Activated T-helper 2 cell treated with anti-CD3 and anti-CD28 coated beads, Interferon-gamma antibody, Interleukin-2, Interleukin-4, amounts not matched to agents 10 μg/mL and 5 μg/mL and 100 μg/mL, durations not matched to agents 14 hours and 24 hours and 36 hours (primary cell): Measurements from ENCODE around the gene MRPL41. TPM values are rescaled to one million over a fixed set of nuclear protein-coding genes. Genes with fewer than 3 reads are reported as not detected.
"Not testable (repeated sequence)": the region's sequence is repeated elsewhere in the genome, so short reads cannot be mapped to it uniquely, and the experiment has no call there.

ENCODE experiments used
- DNase-seq: peaks from one replicate; pipeline ENCODE4 v3.0.0; 2021; ENCODE audit warnings: low spot score
- H3K27ac Mint-ChIP-seq: one replicate; pipeline ENCODE4 v1.8.0; 2021; ENCODE audit warnings: mixed read lengths
- H3K27me3 Mint-ChIP-seq: one replicate; pipeline ENCODE4 v1.8.0; 2021; ENCODE audit warnings: low read depth, mixed read lengths
- H3K36me3 Mint-ChIP-seq: one replicate; pipeline ENCODE4 v1.8.0; 2021; ENCODE audit warnings: low read depth, mixed read lengths
- H3K4me1 Mint-ChIP-seq: one replicate; pipeline ENCODE4 v1.8.0; 2021; ENCODE audit warnings: low read depth, mixed read lengths
- H3K4me3 Mint-ChIP-seq: one replicate; pipeline ENCODE4 v1.8.0; 2021; ENCODE audit warnings: low read depth, mild to moderate bottlenecking, moderate library complexity, mixed read lengths
- H3K9me3 Mint-ChIP-seq: one replicate; pipeline ENCODE4 v1.8.0; 2021; ENCODE audit warnings: mixed read lengths
- intact Hi-C: fragments of 100-400 bp; cut with micrococcal nuclease; formaldehyde crosslinking; loops from one replicate; pipeline ENCODE4 v1.15.1; 2023
- total RNA-seq: library from RNA; stranded (reverse); gene quantifications from 2 replicates; pipeline ENCODE4 v1.2.3, GENCODE V29; 2022

Gene MRPL41
- total RNA-seq, 1 donor from 2014 or later: 43.2 TPM

- no peaks in the 10 kb centered on the region for H3K27me3 Mint-ChIP-seq
- no peaks in the 10 kb centered on the region for H3K9me3 Mint-ChIP-seq
- H3K4me3 Mint-ChIP-seq: no peak overlapping the region
- intact Hi-C loops: no loop called here
- no peak for DNase-seq
- peaks cover 54% of the 10 kb centered on the region for H3K36me3 Mint-ChIP-seq
- peaks cover 4% of the 10 kb centered on the region for H3K4me1 Mint-ChIP-seq
- no peak overlapping the region for H3K27ac Mint-ChIP-seq
These were observed 31.7 kb downstream of the MRPL41 start for GRCh38 chr9:137583347-137583746.

GRCh38 chr9:137583957-137584356, 32.3 kb downstream of the MRPL41 start:
- Mint-ChIP-seq H3K9me3 (no peaks in the 10 kb centered on the region), H3K36me3 (peaks cover 60% of the 10 kb centered on the region), H3K4me3 (no peak overlapping the region), H3K27me3 (no peaks in the 10 kb centered on the region), H3K4me1 (peaks cover 4% of the 10 kb centered on the region), H3K27ac (no peak overlapping the region)
- intact Hi-C loops: no loop called here
- DNase-seq: no peak

GRCh38 chr9:137586854-137587253, 35.2 kb downstream of the MRPL41 start:
- intact Hi-C loops: loop anchor here (5.0 kb wide), 1 partner anchor 50 kb away; no protein-coding TSS in a partner anchor
- no peak for DNase-seq
- Mint-ChIP-seq H3K27ac (no peak overlapping the region), H3K36me3 (peaks cover 60% of the 10 kb centered on the region), H3K4me1 (peaks cover 6% of the 10 kb centered on the region), H3K4me3 (no peak overlapping the region), H3K27me3 (no peaks in the 10 kb centered on the region), H3K9me3 (no peaks in the 10 kb centered on the region)

GRCh38 chr9:137588311-137588710, 36.6 kb downstream of the MRPL41 start:
- intact Hi-C loops: loop anchor here (5.0 kb wide), 1 partner anchor 51 kb away; no protein-coding TSS in a partner anchor
- H3K36me3 Mint-ChIP-seq: peaks cover 46% of the 10 kb centered on the region
- no peaks in the 10 kb centered on the region for H3K27me3 Mint-ChIP-seq
- H3K27ac Mint-ChIP-seq: no peak overlapping the region
- peak overlapping the region; percentile 75 for H3K4me3 Mint-ChIP-seq
- DNase-seq: no peak
- H3K4me1 Mint-ChIP-seq: peaks cover 6% of the 10 kb centered on the region
- H3K9me3 Mint-ChIP-seq: no peaks in the 10 kb centered on the region

- no peaks in the 10 kb centered on the region for H3K27me3 Mint-ChIP-seq
- no peak for DNase-seq
- H3K4me1 Mint-ChIP-seq: peaks cover 6% of the 10 kb centered on the region
- H3K4me3 Mint-ChIP-seq: peak overlapping the region; percentile 87
- no peak overlapping the region for H3K27ac Mint-ChIP-seq
- intact Hi-C loops: loop anchor here (5.0 kb wide), 1 partner anchor 52 kb away; no protein-coding TSS in a partner anchor
- no peaks in the 10 kb centered on the region for H3K9me3 Mint-ChIP-seq
- H3K36me3 Mint-ChIP-seq: peaks cover 42% of the 10 kb centered on the region
These were observed 37.2 kb downstream of the MRPL41 start for GRCh38 chr9:137588891-137589290.

GRCh38 chr9:137589441-137590122, 37.9 kb downstream of the MRPL41 start:
- H3K4me3 Mint-ChIP-seq: peak overlapping the region; percentile 87
- H3K27me3 Mint-ChIP-seq: no peaks in the 10 kb centered on the region

GRCh38 chr9:137590123-137590468, 38.4 kb downstream of the MRPL41 start:
- H3K27me3 Mint-ChIP-seq: no peaks in the 10 kb centered on the region
- H3K9me3 Mint-ChIP-seq: no peaks in the 10 kb centered on the region
- DNase-seq: no peak
- H3K4me1 Mint-ChIP-seq: peaks cover 6% of the 10 kb centered on the region
- peaks cover 36% of the 10 kb centered on the region for H3K36me3 Mint-ChIP-seq
- intact Hi-C loops: loop anchor here (1.0 kb wide), 1 partner anchor 15 kb away; the partner anchor contains the start of gene ARRDC1
- no peak overlapping the region for H3K27ac Mint-ChIP-seq
- no peak overlapping the region for H3K4me3 Mint-ChIP-seq

More at GRCh38 chr9:137589441-137590122, 37.9 kb downstream of the MRPL41 start:
- intact Hi-C loops: loop anchor here (1.0 to 5.0 kb wide), 2 partner anchors 16 to 52 kb away; partner anchors contain the start of gene ARRDC1
- Mint-ChIP-seq H3K9me3 (no peaks in the 10 kb centered on the region), H3K4me1 (peaks cover 6% of the 10 kb centered on the region), H3K36me3 (peaks cover 38% of the 10 kb centered on the region), H3K27ac (peak overlapping the region; percentile 71)
- no peak for DNase-seq

GRCh38 chr9:137590469-137591383, 39.0 kb downstream of the MRPL41 start, which contains the start of gene ZMYND19:
TSS of gene ZMYND19 (minus strand) at chr9:137590512. CDS start at chr9:137590263, 249 bp downstream.
- Mint-ChIP-seq H3K4me1 (peaks cover 6% of the 10 kb centered on the region), H3K27ac (peak within 1 kb of the TSS; percentile 95), H3K36me3 (peaks cover 36% of the 10 kb centered on the region), H3K27me3 (no peaks in the 10 kb centered on the region), H3K9me3 (no peaks in the 10 kb centered on the region), H3K4me3 (peak within 1 kb of the TSS; percentile 99)
- intact Hi-C loops: loop anchor here (1.0 kb wide), 1 partner anchor 15 kb away; the partner anchor contains the start of gene ARRDC1
- peak; percentile 87 for DNase-seq

GRCh38 chr9:137592767-137593166, 41.1 kb downstream of the MRPL41 start:
- H3K27ac Mint-ChIP-seq: no peak overlapping the region
- DNase-seq: no peak
- no peaks in the 10 kb centered on the region for H3K27me3 Mint-ChIP-seq
- H3K9me3 Mint-ChIP-seq: no peaks in the 10 kb centered on the region
- H3K36me3 Mint-ChIP-seq: peaks cover 16% of the 10 kb centered on the region
- peaks cover 4% of the 10 kb centered on the region for H3K4me1 Mint-ChIP-seq
- H3K4me3 Mint-ChIP-seq: peak overlapping the region; percentile 5
- intact Hi-C loops: no loop called here

GRCh38 chr9:137593176-137593575, 41.5 kb downstream of the MRPL41 start:
- H3K27ac Mint-ChIP-seq: no peak overlapping the region
- no peaks in the 10 kb centered on the region for H3K9me3 Mint-ChIP-seq
- H3K4me1 Mint-ChIP-seq: peaks cover 1% of the 10 kb centered on the region
- H3K36me3 Mint-ChIP-seq: peaks cover 12% of the 10 kb centered on the region
- intact Hi-C loops: no loop called here
- peak overlapping the region; percentile 5 for H3K4me3 Mint-ChIP-seq
- H3K27me3 Mint-ChIP-seq: no peaks in the 10 kb centered on the region
- no peak for DNase-seq

GRCh38 chr9:137596577-137596976, 44.9 kb downstream of the MRPL41 start:
- H3K27ac Mint-ChIP-seq, H3K27me3 Mint-ChIP-seq, H3K36me3 Mint-ChIP-seq, H3K4me3 Mint-ChIP-seq, H3K9me3 Mint-ChIP-seq, intact Hi-C loops, H3K4me1 Mint-ChIP-seq, DNase-seq: not testable (repeated sequence)

GRCh38 chr9:137598943-137599342, 47.3 kb downstream of the MRPL41 start:
- H3K9me3 Mint-ChIP-seq: no peaks in the 10 kb centered on the region
- intact Hi-C loops: no loop called here
- DNase-seq: no peak
- no peak overlapping the region for H3K4me3 Mint-ChIP-seq
- H3K27me3 Mint-ChIP-seq: no peaks in the 10 kb centered on the region
- H3K4me1 Mint-ChIP-seq: peaks cover 7% of the 10 kb centered on the region
- H3K36me3 Mint-ChIP-seq: no peaks in the 10 kb centered on the region
- no peak overlapping the region for H3K27ac Mint-ChIP-seq
